ENCODE measurements around the gene FLT3. TPM values are rescaled to one million over a fixed set of nuclear protein-coding genes. Genes with fewer than 3 reads are reported as not detected.
"Not testable (repeated sequence)": the region's sequence is repeated elsewhere in the genome, so short reads cannot be mapped to it uniquely, and the experiment has no call there.

The FLT3 gene
- total RNA-seq (2014; rRNA removed; shearing (Covaris generic)): 0.04 and 0.45 TPM in 2 replicates

- DNase-seq (ENCODE audit: low spot score): peak; percentile 60
Measured at GRCh38 chr13:28100150-28101121, at the start of gene FLT3. TSS of gene FLT3 (minus strand) at chr13:28100576. CDS start at chr13:28100510, 66 bp downstream.

DNA sequence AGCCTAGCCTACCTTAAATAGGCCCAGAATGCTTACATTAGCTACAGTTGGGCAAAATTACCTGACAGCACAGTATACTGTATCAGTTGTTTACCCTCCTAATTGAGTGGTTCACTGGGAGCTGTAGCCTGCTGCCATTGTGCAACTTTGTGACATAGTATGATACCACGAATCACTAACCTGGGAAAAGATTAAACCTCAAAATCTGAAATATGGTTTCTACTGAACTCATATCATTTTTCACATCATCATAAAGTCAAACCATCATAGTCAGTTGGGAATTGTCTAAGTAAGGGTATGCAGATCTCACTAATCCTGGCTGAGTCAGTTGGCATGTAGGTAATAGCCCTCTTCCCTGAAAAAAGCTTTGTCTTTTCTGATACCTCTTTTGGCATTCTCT is 47.1 kb upstream of the FLT3 start:
- no peak for DNase-seq (ENCODE audit: low spot score)

- DNase-seq (ENCODE audit: low spot score): no peak
Measured at GRCh38 chr13:28145049-28145448, 44.7 kb upstream of the FLT3 start.

GRCh38 chr13:28141542-28141941 is 41.2 kb upstream of the FLT3 start:
- not testable (repeated sequence) for DNase-seq (ENCODE audit: low spot score)

DNA sequence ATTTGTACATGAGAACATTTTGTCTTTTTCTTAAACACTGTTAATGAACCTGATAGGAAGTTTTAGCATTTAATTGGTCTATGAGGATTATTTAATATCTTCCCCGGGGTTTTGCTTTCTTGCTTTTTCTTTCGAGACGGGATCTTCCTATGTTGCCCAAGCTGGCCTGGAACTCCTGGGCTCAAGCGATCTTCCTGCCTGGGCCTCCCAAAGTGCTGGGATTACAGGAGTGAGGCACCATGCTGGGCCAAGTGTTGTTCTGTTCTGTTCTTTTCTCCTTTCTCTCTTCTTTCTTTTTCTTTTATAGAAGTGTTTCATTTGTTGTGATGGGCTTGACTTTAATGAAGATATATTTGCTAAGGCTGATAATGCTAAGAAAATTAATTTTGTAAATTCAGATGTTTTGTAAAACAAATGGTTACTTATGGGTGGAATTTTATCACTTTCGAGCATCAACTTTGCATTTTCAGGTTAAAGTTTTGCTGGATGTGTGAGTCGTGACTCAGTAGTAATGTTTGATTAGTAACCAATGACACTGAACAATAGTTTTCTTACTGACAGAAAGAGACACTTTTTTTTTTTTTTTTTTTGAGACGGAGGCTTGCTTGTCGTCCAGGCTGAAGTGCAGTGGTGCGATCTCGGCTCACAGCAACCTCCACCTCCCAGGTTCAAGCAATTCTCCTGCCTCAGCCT is 40.2 kb upstream of the FLT3 start:
- no peak for DNase-seq (ENCODE audit: low spot score)

DNA sequence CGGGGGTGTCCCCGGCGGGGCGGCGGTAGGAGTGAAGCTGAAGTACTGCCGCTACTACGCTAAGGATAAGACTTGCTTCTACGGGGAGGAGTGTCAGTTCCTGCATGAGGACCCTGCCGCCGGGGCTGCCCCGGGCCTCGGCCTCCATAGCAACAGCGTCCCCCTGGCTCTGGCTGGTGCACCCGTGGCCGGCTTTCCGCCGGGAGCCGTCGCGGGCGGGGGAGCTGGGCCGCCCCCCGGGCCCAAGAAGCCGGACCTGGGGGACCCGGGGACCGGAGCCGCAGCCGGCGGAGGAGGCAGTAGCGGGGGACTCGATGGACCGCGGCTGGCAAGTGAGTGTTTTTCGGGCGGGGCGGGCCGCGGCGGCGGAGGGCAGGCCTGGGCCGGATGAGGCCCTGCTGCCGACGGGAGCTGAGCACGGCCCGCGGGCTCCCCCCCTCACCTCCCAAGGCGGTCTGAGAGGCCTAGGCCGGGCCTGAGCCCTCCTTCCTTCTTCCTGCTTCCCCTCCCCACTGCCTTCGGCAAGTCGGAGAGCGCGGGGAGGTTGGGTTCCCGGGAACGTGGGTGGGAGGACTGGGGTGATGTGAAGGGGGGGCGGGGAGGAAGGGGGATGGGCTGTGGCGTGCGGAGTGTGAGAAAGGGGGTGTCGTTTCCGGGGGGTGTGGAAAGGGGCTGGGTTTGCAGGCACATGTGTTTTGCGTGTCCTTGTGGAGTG is 38.5 kb upstream of the FLT3 start:
- DNase-seq (ENCODE audit: low spot score): peak; percentile 83

DNA sequence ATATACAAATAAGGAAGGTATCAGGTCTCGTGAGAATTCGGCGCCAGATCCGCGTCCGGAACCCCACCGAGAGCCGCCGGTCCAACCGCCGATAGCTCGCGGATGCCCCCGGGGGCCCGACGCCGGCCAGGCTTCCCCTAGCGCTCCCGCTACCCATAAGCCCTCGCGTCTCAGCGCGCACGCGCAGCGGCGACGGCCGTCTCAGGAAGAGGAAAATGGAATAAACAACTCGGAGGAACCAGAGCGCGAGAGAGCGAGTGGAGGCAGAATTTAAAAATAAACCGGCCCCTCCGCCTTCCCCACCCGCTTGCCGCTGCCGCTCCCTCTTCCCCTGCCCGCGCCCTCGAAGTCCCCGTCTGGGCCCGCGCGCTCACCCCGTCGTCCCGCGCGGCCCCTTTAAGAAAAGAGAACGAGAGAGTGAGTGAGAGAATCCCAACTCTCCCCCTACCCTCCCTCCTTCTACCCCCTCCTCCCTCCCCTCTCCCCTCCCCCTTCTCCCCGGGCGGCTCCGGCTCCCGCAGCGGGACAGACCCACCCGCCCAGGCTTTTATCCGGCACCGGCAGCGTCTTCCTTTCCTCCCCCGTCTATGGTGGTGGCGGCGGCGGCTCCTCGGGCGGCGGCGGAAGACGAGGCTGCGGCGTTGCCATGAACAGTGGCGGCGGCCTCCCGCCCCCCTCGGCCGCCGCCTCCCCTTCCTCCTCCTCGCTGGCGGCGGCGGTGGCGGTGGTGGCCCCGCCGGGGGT is 37.8 kb upstream of the FLT3 start, which contains the start of gene PAN3:
Gene PAN3 (plus strand): TSS at position 534 of the 744 bp plus-strand sequence. CDS start 113 bp downstream, at position 647.
- DNase-seq (ENCODE audit: low spot score): peak; percentile 78

DNA sequence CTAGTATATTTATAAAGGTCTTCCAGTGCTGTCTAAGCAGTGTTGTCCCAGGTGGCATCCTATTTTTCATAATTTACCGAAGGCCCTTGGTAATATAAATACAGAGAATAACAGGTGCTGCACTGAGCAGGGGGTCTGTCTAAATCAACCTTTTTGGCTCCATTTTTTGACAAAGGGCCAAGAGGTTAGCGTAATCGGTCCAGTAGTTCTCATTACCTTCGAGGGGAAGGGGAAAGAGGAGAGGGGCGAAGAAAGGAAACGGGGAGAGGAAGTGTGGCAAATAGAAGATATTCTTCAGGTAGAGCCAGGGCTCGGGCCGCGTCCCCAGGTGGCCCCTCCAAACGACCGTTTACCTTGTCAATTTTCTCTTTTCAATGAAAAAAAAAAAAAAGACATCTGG is 37.2 kb upstream of the FLT3 start:
- no peak for DNase-seq (ENCODE audit: low spot score)

GRCh38 chr13:28136916-28137315 is 36.5 kb upstream of the FLT3 start:
- DNase-seq (ENCODE audit: low spot score): no peak

- DNase-seq (ENCODE audit: low spot score): no peak
Measured at GRCh38 chr13:28131646-28132045, 31.3 kb upstream of the FLT3 start.

GRCh38 chr13:28129911-28130693 is 29.7 kb upstream of the FLT3 start:
- no peak for DNase-seq (ENCODE audit: low spot score)

- DNase-seq (ENCODE audit: low spot score): no peak
Measured at GRCh38 chr13:28128926-28129325, 28.6 kb upstream of the FLT3 start.

GRCh38 chr13:28128030-28128429 is 27.7 kb upstream of the FLT3 start:
- DNase-seq (ENCODE audit: low spot score): no peak

DNA sequence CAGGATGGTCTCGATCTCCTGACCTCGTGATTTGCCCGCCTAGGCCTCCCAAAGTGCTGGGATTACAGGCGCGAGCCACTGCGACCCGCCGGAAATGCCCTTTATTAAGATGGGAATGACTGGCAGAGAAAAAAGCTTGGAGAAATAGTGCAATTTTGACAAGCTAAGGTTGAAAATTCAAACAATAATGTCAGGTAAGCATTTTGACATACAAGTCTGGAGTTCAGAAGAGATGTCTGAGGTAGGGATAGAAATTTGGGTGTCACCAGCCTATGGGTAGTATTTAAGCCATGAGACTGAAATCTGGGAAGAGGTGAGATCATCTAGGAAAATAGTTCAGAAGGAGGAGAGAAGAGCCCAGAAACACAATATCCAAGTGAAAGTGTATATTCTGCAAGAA is 20.8 kb upstream of the FLT3 start:
- no peak for DNase-seq (ENCODE audit: low spot score)

- no peak for DNase-seq (ENCODE audit: low spot score)
Measured at GRCh38 chr13:28120317-28120716, 19.9 kb upstream of the FLT3 start.

- peak; percentile 11 for DNase-seq (ENCODE audit: low spot score)
Measured at GRCh38 chr13:28117689-28118377, 17.5 kb upstream of the FLT3 start.

DNA sequence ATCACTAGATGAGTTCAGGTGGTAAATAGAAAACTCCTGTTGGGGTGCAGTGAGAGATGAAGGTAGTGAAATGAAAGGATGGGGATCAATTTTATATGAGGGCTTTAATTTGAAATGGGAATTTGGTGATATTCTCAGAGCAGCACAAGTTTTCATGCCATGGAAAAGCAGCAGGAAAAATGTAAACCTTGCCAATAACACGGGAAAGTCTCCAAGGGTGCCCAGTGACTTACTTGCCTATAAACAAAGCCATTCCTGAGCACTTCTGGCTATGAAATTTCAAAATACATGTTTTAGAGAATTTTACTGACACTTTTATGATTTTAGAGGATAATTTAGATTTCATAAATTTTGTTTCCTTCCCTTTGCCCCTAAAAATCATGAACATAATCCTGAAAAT is 16.4 kb upstream of the FLT3 start:
- DNase-seq (ENCODE audit: low spot score): no peak

- DNase-seq (ENCODE audit: low spot score): no peak
Measured at GRCh38 chr13:28110414-28110813, 10.0 kb upstream of the FLT3 start.

- DNase-seq (ENCODE audit: low spot score): no peak
Measured at GRCh38 chr13:28106976-28107375, 6.6 kb upstream of the FLT3 start.

DNA sequence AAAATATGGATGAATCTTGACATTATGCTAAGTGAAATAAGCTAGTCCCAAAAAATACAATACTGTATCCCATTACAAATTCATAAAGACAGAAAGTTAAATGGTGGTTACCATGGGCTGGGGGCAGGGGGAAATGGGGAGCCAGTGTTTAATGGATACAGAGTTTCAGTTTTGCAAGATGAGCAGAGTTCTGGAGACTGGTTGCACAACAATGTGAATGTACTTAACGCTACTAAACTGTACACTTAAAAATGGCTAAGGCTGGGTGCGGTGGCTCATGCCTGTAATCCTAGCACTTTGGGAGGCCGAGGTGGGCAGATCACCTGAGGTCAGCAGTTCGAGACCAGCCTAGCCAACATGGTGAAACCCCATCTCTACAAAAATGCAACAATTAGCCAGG is 1.5 kb upstream of the FLT3 start:
- DNase-seq (ENCODE audit: low spot score): not testable (repeated sequence)
